Astrocyte (in vitro differentiated cells and primary cell): ENCODE data around the gene GCK.

Experiments
- EZH2 ChIP-seq: IDR thresholded peaks from 2 replicates; pipeline ENCODE4 v1.6.1; 2012; ENCODE audit warnings: mild to moderate bottlenecking, low read length, inconsistent platforms; ENCODE audit not compliant: insufficient read depth
- TF ChIP-seq, protein P1 (sequence below): IDR thresholded peaks from 2 replicates; pipeline ENCODE4 v1.5.1; 2011; ENCODE audit warnings: low read depth, mild to moderate bottlenecking, inconsistent platforms, low read length, moderate library complexity; ENCODE audit not compliant: insufficient read depth

GRCh38 chr7:44145479-44145968 is 43.7 kb downstream of the GCK start:
- TF ChIP-seq, protein P1, sequence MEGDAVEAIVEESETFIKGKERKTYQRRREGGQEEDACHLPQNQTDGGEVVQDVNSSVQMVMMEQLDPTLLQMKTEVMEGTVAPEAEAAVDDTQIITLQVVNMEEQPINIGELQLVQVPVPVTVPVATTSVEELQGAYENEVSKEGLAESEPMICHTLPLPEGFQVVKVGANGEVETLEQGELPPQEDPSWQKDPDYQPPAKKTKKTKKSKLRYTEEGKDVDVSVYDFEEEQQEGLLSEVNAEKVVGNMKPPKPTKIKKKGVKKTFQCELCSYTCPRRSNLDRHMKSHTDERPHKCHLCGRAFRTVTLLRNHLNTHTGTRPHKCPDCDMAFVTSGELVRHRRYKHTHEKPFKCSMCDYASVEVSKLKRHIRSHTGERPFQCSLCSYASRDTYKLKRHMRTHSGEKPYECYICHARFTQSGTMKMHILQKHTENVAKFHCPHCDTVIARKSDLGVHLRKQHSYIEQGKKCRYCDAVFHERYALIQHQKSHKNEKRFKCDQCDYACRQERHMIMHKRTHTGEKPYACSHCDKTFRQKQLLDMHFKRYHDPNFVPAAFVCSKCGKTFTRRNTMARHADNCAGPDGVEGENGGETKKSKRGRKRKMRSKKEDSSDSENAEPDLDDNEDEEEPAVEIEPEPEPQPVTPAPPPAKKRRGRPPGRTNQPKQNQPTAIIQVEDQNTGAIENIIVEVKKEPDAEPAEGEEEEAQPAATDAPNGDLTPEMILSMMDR, result no peak
- no peak for TF ChIP-seq EZH2
